ENCODE measurements around the gene CPNE2. TPM values are rescaled to one million over a fixed set of nuclear protein-coding genes. Genes with fewer than 3 reads are reported as not detected.

The CPNE2 gene
- total RNA-seq, 1 experiment from 2014 or later, result 5.1 TPM

GRCh38 chr16:57134982-57135381 is 42.6 kb downstream of the CPNE2 start:
- H3K4me2 ChIP-seq (ENCODE audit: low read depth, low read length, poor library complexity, severe bottlenecking), result no peak overlapping the region
- no peak overlapping the region for H3K4me3 ChIP-seq (ENCODE audit: low read length)

GRCh38 chr16:57137043-57137442 is 44.7 kb downstream of the CPNE2 start:
- Histone ChIP-seq H3K27ac (ENCODE audit: low read length) (no peak overlapping the region), H2AFZ (ENCODE audit: low read length) (no peak overlapping the region), H4K20me1 (ENCODE audit: insufficient read depth, low read depth, low read length) (no peaks in the 10 kb centered on the region), H3K36me3 (ENCODE audit: insufficient read depth, low read length) (no peaks in the 10 kb centered on the region), H3K9me2 (replicated peaks; ENCODE audit: insufficient read depth, low read length) (no peaks in the 10 kb centered on the region), H3K27me3 (ENCODE audit: low read length) (no peaks in the 10 kb centered on the region), H3K79me2 (ENCODE audit: low read length) (no peaks in the 10 kb centered on the region), H3K4me2 (ENCODE audit: low read depth, low read length, poor library complexity, severe bottlenecking) (no peak overlapping the region), H3K4me3 (ENCODE audit: low read length) (no peak overlapping the region), H3K4me1 (ENCODE audit: low read length) (no peaks in the 10 kb centered on the region), H3K9me3 (ENCODE audit: low read length) (no peaks in the 10 kb centered on the region), H3K9ac (ENCODE audit: low read length) (no peak overlapping the region)
- DNase-seq, result no peak

More at GRCh38 chr16:57134982-57135381, 42.6 kb downstream of the CPNE2 start:
- Histone ChIP-seq H3K9me2 (replicated peaks; ENCODE audit: insufficient read depth, low read length) (no peaks in the 10 kb centered on the region), H3K36me3 (ENCODE audit: insufficient read depth, low read length) (no peaks in the 10 kb centered on the region), H3K4me1 (ENCODE audit: low read length) (no peaks in the 10 kb centered on the region), H2AFZ (ENCODE audit: low read length) (no peak overlapping the region), H3K9ac (ENCODE audit: low read length) (no peak overlapping the region), H3K27ac (ENCODE audit: low read length) (no peak overlapping the region), H3K79me2 (ENCODE audit: low read length) (no peaks in the 10 kb centered on the region), H3K27me3 (ENCODE audit: low read length) (no peaks in the 10 kb centered on the region), H3K9me3 (ENCODE audit: low read length) (no peaks in the 10 kb centered on the region), H4K20me1 (ENCODE audit: insufficient read depth, low read depth, low read length) (no peaks in the 10 kb centered on the region)
- DNase-seq, result no peak

- H3K79me2 ChIP-seq (ENCODE audit: low read length), result no peaks in the 10 kb centered on the region
- no peak for DNase-seq
- no peak overlapping the region for H3K9ac ChIP-seq (ENCODE audit: low read length)
- H4K20me1 ChIP-seq (ENCODE audit: insufficient read depth, low read depth, low read length), result no peaks in the 10 kb centered on the region
- H3K9me2 ChIP-seq (replicated peaks; ENCODE audit: insufficient read depth, low read length), result no peaks in the 10 kb centered on the region
- H3K4me3 ChIP-seq (ENCODE audit: low read length), result no peak overlapping the region
- H3K4me2 ChIP-seq (ENCODE audit: low read depth, low read length, poor library complexity, severe bottlenecking), result no peak overlapping the region
- no peak overlapping the region for H2AFZ ChIP-seq (ENCODE audit: low read length)
- no peak overlapping the region for H3K27ac ChIP-seq (ENCODE audit: low read length)
- H3K36me3 ChIP-seq (ENCODE audit: insufficient read depth, low read length), result no peaks in the 10 kb centered on the region
- no peaks in the 10 kb centered on the region for H3K4me1 ChIP-seq (ENCODE audit: low read length)
- no peaks in the 10 kb centered on the region for H3K9me3 ChIP-seq (ENCODE audit: low read length)
- no peaks in the 10 kb centered on the region for H3K27me3 ChIP-seq (ENCODE audit: low read length)
Measured at GRCh38 chr16:57137566-57138273, 45.3 kb downstream of the CPNE2 start.

GRCh38 chr16:57138281-57138935 is 46.0 kb downstream of the CPNE2 start:
- Histone ChIP-seq H2AFZ (ENCODE audit: low read length) (no peak overlapping the region), H3K36me3 (ENCODE audit: insufficient read depth, low read length) (no peaks in the 10 kb centered on the region), H3K79me2 (ENCODE audit: low read length) (no peaks in the 10 kb centered on the region), H3K9ac (ENCODE audit: low read length) (no peak overlapping the region), H3K27me3 (ENCODE audit: low read length) (no peaks in the 10 kb centered on the region), H3K9me3 (ENCODE audit: low read length) (no peaks in the 10 kb centered on the region), H3K27ac (ENCODE audit: low read length) (no peak overlapping the region), H3K9me2 (replicated peaks; ENCODE audit: insufficient read depth, low read length) (no peaks in the 10 kb centered on the region), H4K20me1 (ENCODE audit: insufficient read depth, low read depth, low read length) (no peaks in the 10 kb centered on the region), H3K4me2 (ENCODE audit: low read depth, low read length, poor library complexity, severe bottlenecking) (no peak overlapping the region), H3K4me3 (ENCODE audit: low read length) (no peak overlapping the region), H3K4me1 (ENCODE audit: low read length) (no peaks in the 10 kb centered on the region)
- no peak for DNase-seq

- no peak overlapping the region for H3K27ac ChIP-seq (ENCODE audit: low read length)
- no peak overlapping the region for H2AFZ ChIP-seq (ENCODE audit: low read length)
- no peak overlapping the region for H3K9ac ChIP-seq (ENCODE audit: low read length)
- no peak overlapping the region for H3K4me2 ChIP-seq (ENCODE audit: low read depth, low read length, poor library complexity, severe bottlenecking)
- no peaks in the 10 kb centered on the region for H3K9me2 ChIP-seq (replicated peaks; ENCODE audit: insufficient read depth, low read length)
- no peaks in the 10 kb centered on the region for H3K79me2 ChIP-seq (ENCODE audit: low read length)
- no peaks in the 10 kb centered on the region for H3K27me3 ChIP-seq (ENCODE audit: low read length)
- H3K9me3 ChIP-seq (ENCODE audit: low read length), result no peaks in the 10 kb centered on the region
- H4K20me1 ChIP-seq (ENCODE audit: insufficient read depth, low read depth, low read length), result no peaks in the 10 kb centered on the region
- H3K36me3 ChIP-seq (ENCODE audit: insufficient read depth, low read length), result no peaks in the 10 kb centered on the region
- H3K4me1 ChIP-seq (ENCODE audit: low read length), result no peaks in the 10 kb centered on the region
- H3K4me3 ChIP-seq (ENCODE audit: low read length), result no peak overlapping the region
- DNase-seq, result no peak
Measured at GRCh38 chr16:57140931-57141668, 48.7 kb downstream of the CPNE2 start.

GRCh38 chr16:57141822-57142631 is 49.6 kb downstream of the CPNE2 start:
- no peak overlapping the region for H3K4me3 ChIP-seq (ENCODE audit: low read length)
- no peaks in the 10 kb centered on the region for H3K36me3 ChIP-seq (ENCODE audit: insufficient read depth, low read length)
- H3K27me3 ChIP-seq (ENCODE audit: low read length), result no peaks in the 10 kb centered on the region
- H2AFZ ChIP-seq (ENCODE audit: low read length), result no peak overlapping the region
- H3K9me2 ChIP-seq (replicated peaks; ENCODE audit: insufficient read depth, low read length), result no peaks in the 10 kb centered on the region
- H4K20me1 ChIP-seq (ENCODE audit: insufficient read depth, low read depth, low read length), result no peaks in the 10 kb centered on the region
- no peak for DNase-seq
- H3K9me3 ChIP-seq (ENCODE audit: low read length), result no peaks in the 10 kb centered on the region
- H3K9ac ChIP-seq (ENCODE audit: low read length), result no peak overlapping the region
- no peaks in the 10 kb centered on the region for H3K79me2 ChIP-seq (ENCODE audit: low read length)
- H3K4me1 ChIP-seq (ENCODE audit: low read length), result no peaks in the 10 kb centered on the region
- H3K27ac ChIP-seq (ENCODE audit: low read length), result no peak overlapping the region
- H3K4me2 ChIP-seq (ENCODE audit: low read depth, low read length, poor library complexity, severe bottlenecking), result no peak overlapping the region

GRCh38 chr16:57143149-57143921 is 51.0 kb downstream of the CPNE2 start:
- no peak overlapping the region for H2AFZ ChIP-seq (ENCODE audit: low read length)
- no peak overlapping the region for H3K27ac ChIP-seq (ENCODE audit: low read length)
- H3K79me2 ChIP-seq (ENCODE audit: low read length), result no peaks in the 10 kb centered on the region
- no peaks in the 10 kb centered on the region for H3K27me3 ChIP-seq (ENCODE audit: low read length)
- H3K9ac ChIP-seq (ENCODE audit: low read length), result no peak overlapping the region
- H4K20me1 ChIP-seq (ENCODE audit: insufficient read depth, low read depth, low read length), result no peaks in the 10 kb centered on the region
- H3K4me3 ChIP-seq (ENCODE audit: low read length), result no peak overlapping the region
- DNase-seq, result no peak
- H3K4me2 ChIP-seq (ENCODE audit: low read depth, low read length, poor library complexity, severe bottlenecking), result no peak overlapping the region
- H3K9me2 ChIP-seq (replicated peaks; ENCODE audit: insufficient read depth, low read length), result no peaks in the 10 kb centered on the region
- H3K36me3 ChIP-seq (ENCODE audit: insufficient read depth, low read length), result no peaks in the 10 kb centered on the region
- H3K9me3 ChIP-seq (ENCODE audit: low read length), result no peaks in the 10 kb centered on the region
- H3K4me1 ChIP-seq (ENCODE audit: low read length), result peaks cover 10% of the 10 kb centered on the region

Data from Karpas-422 (cell line).